ENCODE results near the gene PGP.

- no peak for TF ChIP-seq POLR2A (IDR thresholded peaks at IDR 0.05)
- TF ChIP-seq CTCF (IDR thresholded peaks at IDR 0.05) = no peak
Measured at GRCh38 chr16:2257726-2258125, 43.1 kb upstream of the PGP start.

Data from uterus (tissue), 2 donors.